HUES6 (cell line): Measurements from ENCODE around the gene ARHGAP24.

Experiments
- H3K27ac ChIP-seq: 2 replicates; pipeline ENCODE4 v1.7.0; 2013; ENCODE audit warnings: low read depth, mild to moderate bottlenecking, low read length, inconsistent platforms
- H3K27me3 ChIP-seq: 2 replicates; pipeline ENCODE4 v1.6.1; 2013; ENCODE audit warnings: low read length; ENCODE audit not compliant: control insufficient read depth, insufficient read depth
- H3K36me3 ChIP-seq: 2 replicates; pipeline ENCODE4 v1.6.1; 2013; ENCODE audit warnings: low read length; ENCODE audit not compliant: control insufficient read depth, insufficient read depth
- H3K4me1 ChIP-seq: 2 replicates; pipeline ENCODE4 v1.6.1; 2013; ENCODE audit warnings: low read length; ENCODE audit not compliant: control insufficient read depth, insufficient read depth
- H3K4me3 ChIP-seq: 2 replicates; pipeline ENCODE4 v1.5.1; 2013; ENCODE audit warnings: low read depth, low read length
- H3K9ac ChIP-seq: one replicate; pipeline ENCODE4 v1.6.1; 2013; ENCODE audit warnings: mild to moderate bottlenecking, low read length
- H3K9me3 ChIP-seq: 2 replicates; pipeline ENCODE4 v1.6.1; 2013; ENCODE audit warnings: low read depth, low read length; ENCODE audit not compliant: control insufficient read depth, insufficient read depth

ARHGAP24 gene

DNA sequence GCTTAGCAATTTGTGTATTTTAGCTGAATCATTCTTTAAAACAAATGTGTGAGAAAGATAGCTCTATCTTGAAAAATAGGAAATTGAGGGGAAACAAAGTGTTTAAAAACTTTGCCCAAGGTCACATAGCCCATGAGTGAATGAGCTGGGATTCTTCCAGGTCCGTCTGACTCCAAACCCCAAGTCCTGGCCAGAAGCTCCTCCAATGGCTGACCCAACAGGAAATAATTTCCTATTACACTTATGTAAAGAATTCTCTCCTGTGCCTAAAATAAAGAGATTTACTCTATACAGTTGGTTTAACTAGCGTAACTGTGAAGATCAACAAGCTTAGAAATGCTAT is 287.6 kb downstream of the ARHGAP24 start:
- H3K4me1 ChIP-seq, result peaks cover 22% of the 10 kb centered on the region
- no peak overlapping the region for H3K4me3 ChIP-seq
- H3K9ac ChIP-seq, result no peak overlapping the region
- no peaks in the 10 kb centered on the region for H3K9me3 ChIP-seq
- no peaks in the 10 kb centered on the region for H3K36me3 ChIP-seq
- no peak overlapping the region for H3K27ac ChIP-seq
- H3K27me3 ChIP-seq, result no peaks in the 10 kb centered on the region

DNA sequence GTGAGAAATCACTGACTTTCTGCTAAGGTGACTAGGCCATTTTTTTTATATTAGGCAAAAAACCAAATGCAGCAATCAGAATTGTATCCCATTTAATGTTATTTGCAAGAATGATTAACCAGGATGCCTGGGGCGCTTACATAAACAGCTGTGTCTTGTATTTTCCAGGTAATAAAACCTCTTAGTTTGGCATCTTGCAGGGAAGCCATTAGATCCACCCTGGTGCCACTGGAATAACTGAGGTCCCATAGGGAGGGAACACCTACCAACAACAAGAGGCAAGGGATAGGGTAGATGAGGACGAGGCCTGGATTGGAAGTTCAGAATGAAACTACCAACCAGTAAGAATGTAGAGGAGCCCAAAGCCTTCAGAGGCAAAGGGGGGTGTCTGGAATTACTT is 288.3 kb downstream of the ARHGAP24 start:
- H3K4me1 ChIP-seq, result peaks cover 24% of the 10 kb centered on the region
- H3K27ac ChIP-seq, result no peak overlapping the region
- H3K27me3 ChIP-seq, result no peaks in the 10 kb centered on the region
- no peak overlapping the region for H3K4me3 ChIP-seq
- no peaks in the 10 kb centered on the region for H3K36me3 ChIP-seq
- H3K9ac ChIP-seq, result no peak overlapping the region
- H3K9me3 ChIP-seq, result no peaks in the 10 kb centered on the region

DNA sequence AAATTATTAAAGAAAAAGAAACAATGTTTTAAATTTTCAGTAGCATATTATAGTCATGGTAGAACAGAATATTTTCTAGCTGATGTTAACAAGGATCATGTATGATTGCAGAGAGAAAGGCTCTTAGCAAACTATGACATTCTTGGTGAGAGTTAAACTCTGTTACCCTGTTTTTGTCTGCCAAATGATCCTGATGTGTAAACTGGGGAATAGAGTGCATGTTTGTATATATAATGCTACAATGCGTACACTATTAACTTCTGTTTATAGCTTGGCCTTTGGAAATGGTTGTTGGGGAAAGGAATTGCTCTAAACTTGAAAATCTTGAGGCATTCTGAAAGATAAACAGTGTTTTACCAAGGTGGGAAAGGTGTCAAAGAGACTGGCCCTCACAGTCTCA is 292.7 kb downstream of the ARHGAP24 start:
- Histone ChIP-seq H3K9me3 (no peaks in the 10 kb centered on the region), H3K4me1 (peaks cover 24% of the 10 kb centered on the region), H3K36me3 (no peaks in the 10 kb centered on the region), H3K4me3 (no peak overlapping the region), H3K27me3 (no peaks in the 10 kb centered on the region), H3K27ac (no peak overlapping the region), H3K9ac (no peak overlapping the region)

DNA sequence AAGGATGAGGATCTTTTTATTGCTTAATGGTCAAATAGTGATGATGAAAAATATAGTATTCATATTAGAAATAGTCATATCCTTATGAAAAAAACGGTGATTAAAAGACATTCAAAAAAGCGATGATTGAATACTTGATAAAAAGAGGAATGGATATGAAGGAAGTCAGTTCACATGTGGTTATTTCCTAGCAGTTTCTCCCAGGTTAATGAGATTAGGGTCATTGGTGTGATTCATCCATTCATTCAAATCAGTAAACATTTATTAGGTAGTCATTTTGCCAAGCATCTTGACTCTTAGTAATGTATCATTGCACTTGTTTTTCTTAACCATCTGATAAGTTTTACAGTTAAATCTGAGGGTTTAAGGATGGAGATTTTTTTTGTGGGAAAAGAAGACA is 294.1 kb downstream of the ARHGAP24 start:
- Histone ChIP-seq H3K4me1 (peaks cover 38% of the 10 kb centered on the region), H3K27me3 (no peaks in the 10 kb centered on the region), H3K36me3 (no peaks in the 10 kb centered on the region), H3K4me3 (no peak overlapping the region), H3K27ac (no peak overlapping the region), H3K9ac (no peak overlapping the region), H3K9me3 (no peaks in the 10 kb centered on the region)

DNA sequence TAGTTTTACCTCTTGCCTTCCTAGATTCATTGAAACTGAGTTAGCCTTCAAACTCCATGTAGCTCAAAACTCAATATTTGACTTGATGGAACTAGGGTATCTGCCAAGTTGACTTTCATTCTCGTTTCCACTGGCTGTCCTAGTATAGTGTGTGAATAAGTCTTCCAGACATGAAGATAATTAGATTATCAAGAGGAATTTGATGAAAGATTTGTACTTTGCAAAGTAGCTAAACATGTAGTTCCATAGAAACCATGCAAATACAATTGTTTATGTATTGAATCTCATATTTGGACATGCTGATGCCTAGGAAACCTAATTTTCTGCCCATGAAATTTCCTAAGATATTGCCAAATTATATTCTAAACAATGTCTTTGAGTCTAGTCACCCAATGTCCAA is 297.5 kb downstream of the ARHGAP24 start:
- peak overlapping the region; percentile 22; the same call in 1 of the 2 replicates for H3K27ac ChIP-seq

DNA sequence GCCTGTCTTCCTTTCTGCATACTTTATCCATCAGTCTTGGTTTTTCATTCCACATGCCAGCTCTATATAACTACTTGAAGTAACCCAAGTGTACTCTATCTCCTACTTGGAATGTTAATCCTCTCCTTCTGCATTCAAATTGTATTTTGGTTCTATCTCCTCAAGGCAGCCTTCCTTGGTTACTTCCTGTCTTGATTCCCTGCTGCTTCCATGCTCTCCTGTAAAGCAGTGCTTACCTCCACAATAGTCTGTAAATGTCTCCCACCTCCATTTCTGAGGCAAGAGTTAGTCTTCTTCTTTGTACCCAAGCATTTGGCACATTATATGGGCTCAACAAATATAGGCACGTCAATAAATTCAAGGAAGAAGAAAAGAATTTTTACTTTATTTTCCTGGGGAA is 298.4 kb downstream of the ARHGAP24 start:
- H3K9ac ChIP-seq, result no peak overlapping the region
- H3K27me3 ChIP-seq, result no peaks in the 10 kb centered on the region
- 0 out of 2 replicates have a peak, but pooled peaks cover 2% of the 10 kb centered on the region for H3K9me3 ChIP-seq
- H3K27ac ChIP-seq, result peak overlapping the region; percentile 63; the same call in 1 of the 2 replicates
- no peaks in the 10 kb centered on the region for H3K36me3 ChIP-seq
- H3K4me3 ChIP-seq, result no peak overlapping the region
- H3K4me1 ChIP-seq, result peaks cover 34% of the 10 kb centered on the region

More for the DNA sequence above, 297.5 kb downstream of the ARHGAP24 start:
- no peak overlapping the region for H3K9ac ChIP-seq
- peaks cover 33% of the 10 kb centered on the region for H3K4me1 ChIP-seq
- 0 out of 2 replicates have a peak, but pooled peaks cover 2% of the 10 kb centered on the region for H3K9me3 ChIP-seq
- H3K36me3 ChIP-seq, result no peaks in the 10 kb centered on the region
- H3K4me3 ChIP-seq, result no peak overlapping the region
- no peaks in the 10 kb centered on the region for H3K27me3 ChIP-seq

DNA sequence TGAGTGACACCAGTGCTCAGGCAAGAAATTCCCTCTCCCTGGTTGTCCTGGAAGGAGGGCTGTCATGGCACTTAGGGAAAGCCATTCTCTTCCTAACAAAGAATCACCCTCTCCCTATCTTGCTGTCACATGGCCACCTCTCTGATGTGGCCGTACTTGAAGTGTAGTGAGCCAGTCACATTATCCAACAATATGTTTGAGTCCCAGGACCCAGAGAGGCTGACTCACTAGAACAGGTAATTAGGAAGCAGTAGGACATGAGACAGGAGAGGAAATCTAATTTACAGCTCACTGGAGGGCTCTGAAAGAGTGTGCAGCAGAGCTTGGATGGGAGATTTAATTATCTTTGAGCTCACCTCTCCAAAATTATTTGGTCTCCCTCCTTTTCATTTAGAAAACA is 299.1 kb downstream of the ARHGAP24 start:
- Histone ChIP-seq H3K27me3 (no peaks in the 10 kb centered on the region), H3K4me3 (no peak overlapping the region), H3K9ac (peak overlapping the region; percentile 14), H3K9me3 (0 out of 2 replicates have a peak, but pooled peaks cover 2% of the 10 kb centered on the region), H3K27ac (peak overlapping the region; percentile 63; the same call in 1 of the 2 replicates), H3K36me3 (no peaks in the 10 kb centered on the region), H3K4me1 (peaks cover 40% of the 10 kb centered on the region)

DNA sequence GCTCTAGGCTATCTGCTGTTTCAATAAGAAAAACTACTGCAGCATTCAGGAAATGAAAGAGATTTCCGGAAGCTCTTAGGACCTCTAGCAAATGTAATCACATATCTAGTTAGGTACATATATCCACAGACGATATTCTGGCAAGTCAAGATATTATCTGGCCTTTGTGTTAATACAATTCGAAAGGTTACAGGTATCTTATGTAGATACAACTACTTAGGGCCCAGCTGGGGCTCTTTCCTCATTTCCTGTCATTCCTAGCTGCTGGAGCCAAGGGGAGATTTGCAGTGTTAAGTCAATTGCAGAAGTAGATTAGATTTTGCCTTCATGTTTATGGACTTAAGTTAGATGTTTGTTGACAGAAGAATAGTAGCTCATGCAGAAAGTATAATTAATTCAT is 299.5 kb downstream of the ARHGAP24 start:
- Histone ChIP-seq H3K36me3 (no peaks in the 10 kb centered on the region), H3K9me3 (0 out of 2 replicates have a peak, but pooled peaks cover 2% of the 10 kb centered on the region), H3K27ac (peak overlapping the region; percentile 63; the same call in 1 of the 2 replicates), H3K9ac (no peak overlapping the region), H3K4me1 (peaks cover 42% of the 10 kb centered on the region), H3K4me3 (no peak overlapping the region), H3K27me3 (no peaks in the 10 kb centered on the region)

DNA sequence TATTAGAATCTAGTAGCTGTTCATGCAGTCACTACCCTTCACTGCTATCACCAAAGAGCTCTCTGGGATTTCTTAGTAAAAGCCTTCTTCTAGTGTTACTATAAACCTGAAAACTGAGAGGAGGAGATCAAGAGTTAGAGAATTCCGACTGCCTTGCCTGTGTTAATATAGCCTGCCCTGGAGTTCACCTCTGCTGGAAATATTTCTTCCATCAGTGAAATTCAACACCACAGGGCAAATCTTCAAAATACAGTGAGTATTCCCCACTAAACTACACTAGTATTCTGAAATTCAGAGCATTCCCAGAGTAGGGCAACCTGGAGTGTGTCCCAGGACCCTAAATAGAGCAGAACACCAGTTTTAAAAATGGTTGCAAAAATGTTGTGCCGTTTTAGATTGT is 301.1 kb downstream of the ARHGAP24 start:
- Histone ChIP-seq H3K9ac (no peak overlapping the region), H3K9me3 (0 out of 2 replicates have a peak, but pooled peaks cover 2% of the 10 kb centered on the region), H3K36me3 (no peaks in the 10 kb centered on the region), H3K4me1 (peaks cover 42% of the 10 kb centered on the region), H3K27me3 (no peaks in the 10 kb centered on the region), H3K4me3 (no peak overlapping the region), H3K27ac (no peak overlapping the region)

DNA sequence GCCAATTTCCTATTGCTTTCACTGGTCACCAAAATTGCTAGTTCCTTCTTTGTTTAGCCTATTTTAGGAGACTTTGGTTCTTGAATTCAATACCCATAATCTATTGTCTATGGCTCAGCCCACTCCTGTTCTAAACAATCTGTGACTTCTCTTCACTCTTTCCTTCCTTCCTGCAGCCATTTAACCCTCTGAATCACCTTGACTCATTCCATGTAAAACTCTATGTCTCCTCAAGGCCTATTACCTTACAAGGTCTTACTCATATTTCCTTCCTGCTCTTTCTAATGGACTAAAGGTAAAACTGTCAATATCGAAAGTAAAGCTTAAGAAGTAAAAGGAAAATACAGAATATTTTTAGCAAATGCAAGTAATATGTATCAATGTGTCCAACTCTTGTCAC is 301.6 kb downstream of the ARHGAP24 start:
- Histone ChIP-seq H3K4me1 (peaks cover 42% of the 10 kb centered on the region), H3K27ac (no peak overlapping the region)

DNA sequence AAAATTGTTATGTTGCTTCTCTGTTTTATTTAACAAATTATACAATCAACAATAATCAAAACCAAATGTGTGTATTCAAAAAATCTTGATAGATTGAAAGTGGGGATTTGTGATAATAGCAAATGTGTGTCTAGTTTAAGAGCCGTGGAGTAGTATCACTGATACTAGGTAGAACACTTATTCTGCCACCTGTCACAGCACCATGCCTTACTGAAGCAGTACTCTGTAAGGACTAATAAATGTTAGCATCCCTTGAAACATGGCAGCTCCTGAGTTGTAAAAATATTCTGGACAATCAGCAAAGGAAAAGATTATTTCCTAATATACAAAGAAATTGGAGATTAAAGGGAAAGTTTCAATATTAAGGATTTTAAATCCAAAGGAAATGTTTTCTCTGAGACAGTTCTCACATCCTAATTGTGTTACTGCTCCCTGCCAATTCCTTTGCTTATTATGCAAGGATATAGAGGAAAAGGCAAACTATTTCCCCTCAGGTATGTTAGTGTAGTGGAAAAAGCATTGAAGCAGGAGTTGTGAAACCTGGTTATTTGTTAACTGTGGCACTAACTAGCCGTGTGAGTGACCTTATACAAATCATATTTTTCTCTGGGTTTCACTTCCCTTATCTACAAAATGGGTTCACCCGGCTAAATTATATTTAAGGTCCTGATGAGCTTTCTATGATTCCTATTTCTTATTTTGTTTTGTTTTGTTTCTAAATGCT is 303.1 kb downstream of the ARHGAP24 start:
- Histone ChIP-seq H3K9ac (no peak overlapping the region), H3K4me1 (peaks cover 38% of the 10 kb centered on the region), H3K36me3 (no peaks in the 10 kb centered on the region)

More for the DNA sequence above, 301.6 kb downstream of the ARHGAP24 start:
- Histone ChIP-seq H3K9me3 (0 out of 2 replicates have a peak, but pooled peaks cover 2% of the 10 kb centered on the region), H3K36me3 (no peaks in the 10 kb centered on the region), H3K9ac (no peak overlapping the region), H3K27me3 (no peaks in the 10 kb centered on the region), H3K4me3 (no peak overlapping the region)

More for the DNA sequence above, 303.1 kb downstream of the ARHGAP24 start:
- H3K4me3 ChIP-seq, result no peak overlapping the region
- 0 out of 2 replicates have a peak, but pooled peaks cover 2% of the 10 kb centered on the region for H3K9me3 ChIP-seq
- H3K27ac ChIP-seq, result no peak overlapping the region
- no peaks in the 10 kb centered on the region for H3K27me3 ChIP-seq
